SU-DHL-6 (cell line): ENCODE measurements around the gene CDIP1.

Experiments
- H2AFZ ChIP-seq: fragments of 200-600 bp; sonication (generic); 2 replicates; pipeline ENCODE4 v1.6.1; 2014; ENCODE audit warnings: low read depth, mild to moderate bottlenecking, moderate library complexity, mixed read lengths, antibody characterized with exemption, low read length; ENCODE audit not compliant: severe bottlenecking
- H3F3A ChIP-seq: fragments of 200-600 bp; shearing (Covaris generic); 2 replicates; pipeline ENCODE4 v1.6.0; 2016; ENCODE audit warnings: antibody characterized with exemption, mild to moderate bottlenecking; ENCODE audit not compliant: insufficient read depth
- H3K27ac ChIP-seq: fragments of 200-600 bp; sonication (generic); 2 replicates; pipeline ENCODE4 v1.5.1; 2016; ENCODE audit warnings: low read depth, mild to moderate bottlenecking, low read length, moderate library complexity, mixed read lengths
- H3K27me3 ChIP-seq: fragments of 200-600 bp; sonication (generic), shearing (Covaris generic); 2 replicates; pipeline ENCODE4 v1.6.0; 2014; ENCODE audit warnings: mild to moderate bottlenecking, low read length
- H3K36me3 ChIP-seq: fragments of 200-600 bp; sonication (generic); 2 replicates; pipeline ENCODE4 v1.6.1; 2014; ENCODE audit warnings: mild to moderate bottlenecking, low read length, mixed read lengths
- H3K4me2 ChIP-seq: fragments of 300-600, 200-600 bp; shearing (Covaris generic), sonication (generic); 2 replicates; pipeline ENCODE4 v1.6.0; 2014; ENCODE audit warnings: low read length, low read depth, mild to moderate bottlenecking; ENCODE audit not compliant: poor library complexity, severe bottlenecking
- H3K4me3 ChIP-seq: fragments of 200-600 bp; sonication (generic); 2 replicates; pipeline ENCODE4 v1.5.1; 2014; ENCODE audit warnings: antibody characterized with exemption, low read length, mild to moderate bottlenecking, mixed read lengths; ENCODE audit not compliant: insufficient read depth, poor library complexity, severe bottlenecking
- H3K79me2 ChIP-seq: fragments of 200-600 bp; sonication (generic); 2 replicates; pipeline ENCODE4 v1.6.1; 2014; ENCODE audit warnings: mild to moderate bottlenecking, low read length, moderate library complexity; ENCODE audit not compliant: insufficient read depth
- H3K9ac ChIP-seq: fragments of 200-600 bp; sonication (generic); 2 replicates; pipeline ENCODE4 v1.7.0; 2014; ENCODE audit warnings: mild to moderate bottlenecking, low read length
- H3K9me2 ChIP-seq: fragments of 200-600 bp; sonication (generic); replicated peaks from 2 replicates; pipeline ENCODE4 v1.6.1; 2014; ENCODE audit warnings: low read length; ENCODE audit not compliant: insufficient read depth
- H3K9me3 ChIP-seq: fragments of 200-600 bp; sonication (generic); 2 replicates; pipeline ENCODE4 v1.6.1; 2014; ENCODE audit warnings: low read length, mixed read lengths; ENCODE audit not compliant: insufficient read depth
- H4K20me1 ChIP-seq: fragments of 200-600 bp; sonication (generic); 2 replicates; pipeline ENCODE4 v1.6.1; 2014; ENCODE audit warnings: low read depth, mild to moderate bottlenecking, antibody characterized with exemption, low read length, moderate library complexity, mixed read lengths
- EZH2phosphoT487 ChIP-seq: fragments of 200-600 bp; sonication (generic), shearing (Covaris generic); conservative IDR thresholded peaks from 2 replicates; pipeline ENCODE4 v1.6.1; 2018; ENCODE audit warnings: mild to moderate bottlenecking, antibody characterized with exemption, low read length, moderate library complexity, mixed read lengths
- TF ChIP-seq, protein P1 (sequence below): fragments of 200-600 bp; sonication (generic); IDR thresholded peaks from one replicate; pipeline ENCODE4 v1.5.1; 2017; ENCODE audit warnings: antibody characterized with exemption, mild to moderate bottlenecking, low read length, moderate library complexity; ENCODE audit not compliant: insufficient read depth, poor library complexity, severe bottlenecking

The CDIP1 gene

DNA sequence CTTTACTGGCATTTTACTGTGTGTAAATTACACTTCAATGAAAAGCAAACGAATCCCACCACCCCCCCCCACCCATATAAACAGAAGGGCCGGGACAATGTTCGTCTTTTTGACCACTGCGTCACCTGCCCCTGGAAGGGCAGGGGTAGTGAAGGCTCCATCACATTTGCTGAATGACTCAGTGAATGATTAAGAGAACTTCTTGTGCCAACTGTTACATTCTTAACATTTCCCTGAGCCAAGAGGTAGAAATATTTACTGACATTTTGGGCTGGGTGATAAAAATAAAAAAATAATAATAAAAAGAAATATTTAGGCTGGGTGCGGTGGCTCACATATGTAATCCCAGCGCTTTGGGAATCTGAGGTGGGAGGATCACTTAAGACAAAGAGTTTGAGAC, 41.7 kb upstream of the CDIP1 start:
- Histone ChIP-seq H3K27ac (no peak overlapping the region), H3K9me2 (no peaks in the 10 kb centered on the region), H4K20me1 (no peaks in the 10 kb centered on the region), H3K36me3 (no peaks in the 10 kb centered on the region), H3K79me2 (no peaks in the 10 kb centered on the region), H3K27me3 (no peaks in the 10 kb centered on the region), H3K9ac (no peak overlapping the region), H2AFZ (no peak overlapping the region), H3K4me3 (no peak overlapping the region), H3K9me3 (no peaks in the 10 kb centered on the region), H3K4me2 (no peak overlapping the region), H3F3A (no peaks in the 10 kb centered on the region)
- TF ChIP-seq EZH2phosphoT487, result no peak
- TF ChIP-seq, protein P1, sequence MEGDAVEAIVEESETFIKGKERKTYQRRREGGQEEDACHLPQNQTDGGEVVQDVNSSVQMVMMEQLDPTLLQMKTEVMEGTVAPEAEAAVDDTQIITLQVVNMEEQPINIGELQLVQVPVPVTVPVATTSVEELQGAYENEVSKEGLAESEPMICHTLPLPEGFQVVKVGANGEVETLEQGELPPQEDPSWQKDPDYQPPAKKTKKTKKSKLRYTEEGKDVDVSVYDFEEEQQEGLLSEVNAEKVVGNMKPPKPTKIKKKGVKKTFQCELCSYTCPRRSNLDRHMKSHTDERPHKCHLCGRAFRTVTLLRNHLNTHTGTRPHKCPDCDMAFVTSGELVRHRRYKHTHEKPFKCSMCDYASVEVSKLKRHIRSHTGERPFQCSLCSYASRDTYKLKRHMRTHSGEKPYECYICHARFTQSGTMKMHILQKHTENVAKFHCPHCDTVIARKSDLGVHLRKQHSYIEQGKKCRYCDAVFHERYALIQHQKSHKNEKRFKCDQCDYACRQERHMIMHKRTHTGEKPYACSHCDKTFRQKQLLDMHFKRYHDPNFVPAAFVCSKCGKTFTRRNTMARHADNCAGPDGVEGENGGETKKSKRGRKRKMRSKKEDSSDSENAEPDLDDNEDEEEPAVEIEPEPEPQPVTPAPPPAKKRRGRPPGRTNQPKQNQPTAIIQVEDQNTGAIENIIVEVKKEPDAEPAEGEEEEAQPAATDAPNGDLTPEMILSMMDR, result no peak

DNA sequence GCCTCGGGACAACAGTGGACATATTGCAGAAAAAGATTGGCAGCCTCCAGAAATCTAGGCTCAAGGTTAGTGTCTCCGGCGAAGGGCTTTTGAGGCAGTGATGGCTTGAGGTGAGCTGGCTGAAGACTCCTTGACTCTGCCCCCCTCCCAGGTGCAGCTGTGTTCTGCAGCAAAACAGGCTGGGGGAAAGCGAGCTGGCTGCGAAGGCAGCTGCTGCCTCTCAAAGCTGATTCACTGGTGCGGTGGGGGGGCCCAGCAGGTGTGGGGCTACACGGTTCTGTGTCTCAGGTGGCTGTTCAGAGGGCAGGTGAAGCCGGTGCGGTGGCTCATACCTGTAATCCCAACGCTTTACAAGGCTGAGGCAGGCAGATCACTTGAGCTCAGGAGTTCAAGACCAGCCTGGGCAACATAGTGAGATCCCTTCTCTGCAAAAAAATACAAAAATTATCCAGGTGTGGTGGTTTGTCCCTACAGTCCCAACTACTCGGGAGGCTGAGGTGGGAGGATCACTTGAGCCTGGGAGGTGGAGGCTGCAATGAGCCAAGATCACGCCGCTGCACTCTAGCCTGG, 40.5 kb upstream of the CDIP1 start:
- Histone ChIP-seq H3K9me3 (no peaks in the 10 kb centered on the region), H3K9me2 (no peaks in the 10 kb centered on the region), H4K20me1 (no peaks in the 10 kb centered on the region), H3K9ac (no peak overlapping the region), H3K36me3 (no peaks in the 10 kb centered on the region), H3K4me3 (no peak overlapping the region), H3K4me2 (no peak overlapping the region), H3K27ac (no peak overlapping the region), H3F3A (no peaks in the 10 kb centered on the region), H3K79me2 (no peaks in the 10 kb centered on the region), H3K27me3 (no peaks in the 10 kb centered on the region), H2AFZ (no peak overlapping the region)
- TF ChIP-seq, protein P1, result no peak
- TF ChIP-seq EZH2phosphoT487, result no peak

DNA sequence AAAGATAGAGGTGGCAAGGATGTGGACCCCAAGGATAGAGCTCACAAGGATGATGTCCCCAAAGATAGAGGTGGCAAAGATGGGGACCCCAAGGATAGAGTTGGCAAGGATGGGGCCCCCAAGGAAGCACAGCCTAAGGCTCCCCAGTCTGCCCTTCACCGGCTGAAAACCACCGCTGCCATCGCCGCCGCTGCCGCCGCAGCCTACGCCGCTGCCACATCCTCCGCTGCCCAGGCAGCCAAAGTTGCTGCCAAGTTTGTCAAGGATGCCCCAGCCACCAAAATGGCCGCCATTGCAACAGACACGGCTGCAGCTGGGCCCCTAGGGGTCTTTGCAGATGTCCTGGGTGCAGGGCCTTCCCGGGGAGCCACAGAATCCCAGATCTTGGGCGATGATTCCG, 37.4 kb upstream of the CDIP1 start:
- Histone ChIP-seq H3K4me3 (no peak overlapping the region), H3K79me2 (no peaks in the 10 kb centered on the region), H3K9me2 (no peaks in the 10 kb centered on the region), H3K27ac (no peak overlapping the region), H3F3A (no peaks in the 10 kb centered on the region), H3K36me3 (no peaks in the 10 kb centered on the region), H3K9ac (no peak overlapping the region), H3K27me3 (no peaks in the 10 kb centered on the region), H2AFZ (no peak overlapping the region), H4K20me1 (no peaks in the 10 kb centered on the region), H3K4me2 (no peak overlapping the region), H3K9me3 (no peaks in the 10 kb centered on the region)
- TF ChIP-seq, protein P1, result no peak
- no peak for TF ChIP-seq EZH2phosphoT487
